ENCODE measurements around the gene IFT74. TPM values are rescaled to one million over a fixed set of nuclear protein-coding genes. Genes with fewer than 3 reads are reported as not detected.

Gene IFT74
- total and polyA plus RNA-seq, 2 of the 13 experiments (the other 11 are each of a cell fraction or from before 2014, with no cell fraction given) = 4.2 to 12.3 TPM

DNA sequence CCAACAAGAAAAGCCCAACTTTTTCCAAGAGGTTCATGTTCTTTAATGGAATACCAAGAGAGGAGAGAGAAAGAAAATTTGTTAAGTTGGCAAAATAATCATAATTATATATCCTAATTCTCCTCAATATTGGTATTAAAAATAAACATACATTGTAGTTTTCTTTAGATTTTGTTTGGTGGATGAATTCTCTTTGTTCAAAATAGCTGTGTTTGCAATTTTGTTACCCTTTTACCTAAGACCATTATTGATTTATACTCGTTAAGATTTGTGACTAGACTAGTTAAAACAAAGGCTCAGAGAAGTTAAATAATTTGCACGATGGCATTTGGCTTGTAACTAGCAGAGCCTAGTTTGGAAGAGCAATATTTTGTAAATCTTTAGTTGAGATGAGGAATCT lies 39.6 kb downstream of the IFT74 start:
- no peak overlapping the region for H3K27ac ChIP-seq (ENCODE audit: extremely low read length, insufficient read depth, low read length)
- ChIA-PET POLR2A (no interaction called here), CTCF (ENCODE audit: low intra/inter-chr PET ratio, low total read pairs) (no interaction called here)
- no peak overlapping the region for H3K9ac ChIP-seq (ENCODE audit: insufficient read depth, low read depth, low read length)
- no peaks in the 10 kb centered on the region for H3K27me3 ChIP-seq (ENCODE audit: control insufficient read depth in 1 of 2, insufficient read depth in 2 of 2, low read length in 2 of 2)
- no peak overlapping the region for H3K4me2 ChIP-seq (ENCODE audit: low read depth, low read length)
- H3K4me3 ChIP-seq (replicated peaks in 1 of 3; ENCODE audit: insufficient read depth in 1 of 3, low read depth in 2 of 3, low read length in 3 of 3) = no peak overlapping the region
- no peak for ATAC-seq
- no peaks in the 10 kb centered on the region for H3K4me1 ChIP-seq (ENCODE audit: insufficient read depth, low read length)
- WGBS (ENCODE audit: low lambda C conversion rate) = 68% methylated on average over 2 of the region's 2 CpGs
- H3K79me2 ChIP-seq (ENCODE audit: insufficient read depth, low read length) = no peaks in the 10 kb centered on the region
- in situ Hi-C loops (cut with HindIII; ENCODE audit: extremely low pct_ligation_motif_present, low pct_unique_long_range_greater_than_20kb) = no loop called here
- no TSS peak for BruUV-seq (replicated peaks)
- TF ChIP-seq MAFK (conservative IDR thresholded peaks at IDR 0.05 in 1 of 2, IDR thresholded peaks at IDR 0.05 in 1 of 2; ENCODE audit: low read length in 2 of 2) = peak; percentile 77 to 85
- TF ChIP-seq TAF1 (CRISPR knock-in tag; IDR thresholded peaks at IDR 0.05) = no peak
- TF ChIP-seq MAFF (IDR thresholded peaks at IDR 0.05; ENCODE audit: low read depth, low read length) = peak; percentile 80
- TF ChIP-seq, protein P1, sequence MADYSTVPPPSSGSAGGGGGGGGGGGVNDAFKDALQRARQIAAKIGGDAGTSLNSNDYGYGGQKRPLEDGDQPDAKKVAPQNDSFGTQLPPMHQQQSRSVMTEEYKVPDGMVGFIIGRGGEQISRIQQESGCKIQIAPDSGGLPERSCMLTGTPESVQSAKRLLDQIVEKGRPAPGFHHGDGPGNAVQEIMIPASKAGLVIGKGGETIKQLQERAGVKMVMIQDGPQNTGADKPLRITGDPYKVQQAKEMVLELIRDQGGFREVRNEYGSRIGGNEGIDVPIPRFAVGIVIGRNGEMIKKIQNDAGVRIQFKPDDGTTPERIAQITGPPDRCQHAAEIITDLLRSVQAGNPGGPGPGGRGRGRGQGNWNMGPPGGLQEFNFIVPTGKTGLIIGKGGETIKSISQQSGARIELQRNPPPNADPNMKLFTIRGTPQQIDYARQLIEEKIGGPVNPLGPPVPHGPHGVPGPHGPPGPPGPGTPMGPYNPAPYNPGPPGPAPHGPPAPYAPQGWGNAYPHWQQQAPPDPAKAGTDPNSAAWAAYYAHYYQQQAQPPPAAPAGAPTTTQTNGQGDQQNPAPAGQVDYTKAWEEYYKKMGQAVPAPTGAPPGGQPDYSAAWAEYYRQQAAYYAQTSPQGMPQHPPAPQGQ (CRISPR knock-in tag; IDR thresholded peaks at IDR 0.05; ENCODE audit: borderline replicate concordance) = no peak
- no peak overlapping the region for H2AFZ ChIP-seq (ENCODE audit: low read length)
- FAIRE-seq = no peak
- no peak for DNase-seq (ENCODE audit: low spot score)
- intact Hi-C loops (cut with micrococcal nuclease; ENCODE audit: unreplicated experiment) = no loop called here
- no peaks in the 10 kb centered on the region for H3K9me3 ChIP-seq (ENCODE audit: low read length)
- no peaks in the 10 kb centered on the region for H4K20me1 ChIP-seq (ENCODE audit: insufficient read depth, low read length)
- H3K36me3 ChIP-seq (replicated peaks in 1 of 2; ENCODE audit: control insufficient read depth in 1 of 2, insufficient read depth in 2 of 2, low read length in 2 of 2) = no peaks in the 10 kb centered on the region

DNA sequence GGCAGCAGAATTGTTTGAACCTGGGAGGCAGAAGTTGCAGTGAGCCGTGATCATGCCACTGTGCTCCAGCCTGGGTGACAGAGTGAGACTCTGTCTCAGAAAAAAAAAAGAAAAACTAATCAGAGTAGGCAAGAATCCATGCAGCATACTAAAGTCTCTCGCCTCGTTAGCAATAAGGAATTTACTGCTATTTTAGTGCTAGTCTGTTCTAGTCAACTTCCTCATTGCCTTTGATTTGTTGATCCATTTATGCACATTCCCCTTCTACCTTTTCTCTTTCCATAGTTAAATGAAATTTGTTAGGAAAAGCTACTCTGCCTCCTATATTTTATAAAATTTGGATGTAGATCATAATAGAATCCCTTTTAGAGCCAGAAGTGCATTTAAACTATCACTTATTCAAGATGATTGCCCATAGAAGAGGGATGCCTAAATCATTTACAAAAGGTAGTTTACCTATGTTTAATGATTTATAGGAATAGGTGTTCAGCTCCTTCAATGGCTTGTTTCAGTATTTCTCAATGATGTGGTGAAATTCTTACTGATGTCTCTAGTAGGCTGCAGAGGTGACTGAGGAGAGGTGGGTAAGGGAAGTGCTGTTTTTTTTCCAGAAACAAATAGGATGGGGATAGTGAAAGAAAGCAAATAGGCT lies 47.3 kb downstream of the IFT74 start:
- Histone ChIP-seq H3K4me2 (ENCODE audit: low read depth, low read length) (no peak overlapping the region), H3K4me3 (replicated peaks in 1 of 3; ENCODE audit: insufficient read depth in 1 of 3, low read depth in 2 of 3, low read length in 3 of 3) (no peak overlapping the region), H2AFZ (ENCODE audit: low read length) (no peak overlapping the region), H3K9me3 (ENCODE audit: low read length) (no peaks in the 10 kb centered on the region), H3K27ac (ENCODE audit: extremely low read length, insufficient read depth, low read length) (no peak overlapping the region), H3K36me3 (replicated peaks in 1 of 2; ENCODE audit: control insufficient read depth in 1 of 2, insufficient read depth in 2 of 2, low read length in 2 of 2) (no peaks in the 10 kb centered on the region), H3K4me1 (ENCODE audit: insufficient read depth, low read length) (no peaks in the 10 kb centered on the region), H3K27me3 (ENCODE audit: control insufficient read depth in 1 of 2, insufficient read depth in 2 of 2, low read length in 2 of 2) (no peaks in the 10 kb centered on the region), H3K9ac (ENCODE audit: insufficient read depth, low read depth, low read length) (no peak overlapping the region), H4K20me1 (ENCODE audit: insufficient read depth, low read length) (no peaks in the 10 kb centered on the region), H3K79me2 (ENCODE audit: insufficient read depth, low read length) (no peaks in the 10 kb centered on the region)
- BruUV-seq (replicated peaks) = no TSS peak
- 100% methylated on average over 3 of the region's 3 CpGs for WGBS (ENCODE audit: low lambda C conversion rate)
- ChIA-PET POLR2A (no interaction called here), CTCF (ENCODE audit: low intra/inter-chr PET ratio, low total read pairs) (no interaction called here)
- DNase-seq (ENCODE audit: low spot score) = no peak
- in situ Hi-C loops (cut with HindIII; ENCODE audit: extremely low pct_ligation_motif_present, low pct_unique_long_range_greater_than_20kb) = no loop called here
- intact Hi-C loops (cut with micrococcal nuclease; ENCODE audit: unreplicated experiment) = no loop called here
- no peak for ATAC-seq
- FAIRE-seq = no peak
- no peak for TF ChIP-seq ZNF326 (CRISPR knock-in tag; IDR thresholded peaks at IDR 0.05; ENCODE audit: borderline replicate concordance)
- no peak for TF ChIP-seq CCAR2 (optimal IDR thresholded peaks at IDR 0.05; ENCODE audit: low read depth, low read length)
- TF ChIP-seq, protein P2, sequence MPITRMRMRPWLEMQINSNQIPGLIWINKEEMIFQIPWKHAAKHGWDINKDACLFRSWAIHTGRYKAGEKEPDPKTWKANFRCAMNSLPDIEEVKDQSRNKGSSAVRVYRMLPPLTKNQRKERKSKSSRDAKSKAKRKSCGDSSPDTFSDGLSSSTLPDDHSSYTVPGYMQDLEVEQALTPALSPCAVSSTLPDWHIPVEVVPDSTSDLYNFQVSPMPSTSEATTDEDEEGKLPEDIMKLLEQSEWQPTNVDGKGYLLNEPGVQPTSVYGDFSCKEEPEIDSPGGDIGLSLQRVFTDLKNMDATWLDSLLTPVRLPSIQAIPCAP (CRISPR knock-in tag; IDR thresholded peaks at IDR 0.05; ENCODE audit: low read depth) = no peak
- TF ChIP-seq, protein P3, sequence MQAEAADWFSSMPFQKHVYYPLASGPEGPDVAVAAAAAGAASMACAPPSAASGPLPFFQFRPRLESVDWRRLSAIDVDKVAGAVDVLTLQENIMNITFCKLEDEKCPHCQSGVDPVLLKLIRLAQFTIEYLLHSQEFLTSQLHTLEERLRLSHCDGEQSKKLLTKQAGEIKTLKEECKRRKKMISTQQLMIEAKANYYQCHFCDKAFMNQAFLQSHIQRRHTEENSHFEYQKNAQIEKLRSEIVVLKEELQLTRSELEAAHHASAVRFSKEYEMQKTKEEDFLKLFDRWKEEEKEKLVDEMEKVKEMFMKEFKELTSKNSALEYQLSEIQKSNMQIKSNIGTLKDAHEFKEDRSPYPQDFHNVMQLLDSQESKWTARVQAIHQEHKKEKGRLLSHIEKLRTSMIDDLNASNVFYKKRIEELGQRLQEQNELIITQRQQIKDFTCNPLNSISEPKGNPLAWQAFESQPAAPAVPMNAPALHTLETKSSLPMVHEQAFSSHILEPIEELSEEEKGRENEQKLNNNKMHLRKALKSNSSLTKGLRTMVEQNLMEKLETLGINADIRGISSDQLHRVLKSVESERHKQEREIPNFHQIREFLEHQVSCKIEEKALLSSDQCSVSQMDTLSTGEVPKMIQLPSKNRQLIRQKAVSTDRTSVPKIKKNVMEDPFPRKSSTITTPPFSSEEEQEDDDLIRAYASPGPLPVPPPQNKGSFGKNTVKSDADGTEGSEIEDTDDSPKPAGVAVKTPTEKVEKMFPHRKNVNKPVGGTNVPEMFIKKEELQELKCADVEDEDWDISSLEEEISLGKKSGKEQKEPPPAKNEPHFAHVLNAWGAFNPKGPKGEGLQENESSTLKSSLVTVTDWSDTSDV (CRISPR knock-in tag; IDR thresholded peaks at IDR 0.05) = no peak
- TF ChIP-seq ZNF547 (CRISPR knock-in tag; IDR thresholded peaks at IDR 0.05) = no peak
- TF ChIP-seq ZNF678 (CRISPR knock-in tag; IDR thresholded peaks at IDR 0.05) = no peak
- no peak for TF ChIP-seq NFRKB (IDR thresholded peaks at IDR 0.05)
- no peak for TF ChIP-seq SRSF1 (optimal IDR thresholded peaks at IDR 0.05; ENCODE audit: low read depth, low read length)

Data from HepG2 (cell line).